Measurements from ENCODE around the gene TSC22D4. TPM values are rescaled to one million over a fixed set of nuclear protein-coding genes. Genes with fewer than 3 reads are reported as not detected.

Gene TSC22D4
- polyA plus RNA-seq, 3 donors = 23.8 to 91.5 (median 26.3) TPM

- Mint-ChIP-seq H3K36me3 (peaks cover 0 to 3% of the 10 kb centered on the region in 2 donors), H3K4me1 (peaks cover 9% of the 10 kb centered on the region), H3K27me3 (ENCODE audit: low read depth in 3 of 3) (peaks cover 38 to 59% (median 39%) of the 10 kb centered on the region in 3 donors), H3K4me3 (no peak overlapping the region), H3K27ac (no peak overlapping the region), H3K9me3 (peaks cover 0 to 4% (median 1%) of the 10 kb centered on the region in 7 donors)
- WGBS (ENCODE audit: insufficient coverage) = 97% methylated on average over 4 of the region's 5 CpGs
- Histone ChIP-seq H2AFZ (ENCODE audit: insufficient read depth, low read depth, low read length, poor library complexity, severe bottlenecking) (no peak overlapping the region), H3K4me3 (replicated peaks in 1 of 3; ENCODE audit: low read depth in 2 of 3, low read length in 3 of 3) (no peak overlapping the region), H3K9ac (ENCODE audit: insufficient read depth, low read length, poor library complexity, severe bottlenecking) (no peak overlapping the region), H3K36me3 (replicated peaks in 1 of 2; ENCODE audit: control insufficient read depth in 1 of 2, insufficient read depth in 2 of 2, low read length in 2 of 2) (no peaks in the 10 kb centered on the region), H4K20me1 (ENCODE audit: insufficient read depth, low read length) (no peaks in the 10 kb centered on the region), H3K4me1 (ENCODE audit: control insufficient read depth in 1 of 2, insufficient read depth in 2 of 2, low read length in 2 of 2) (peaks cover 4 to 13% of the 10 kb centered on the region in 2 donors), H3K79me2 (ENCODE audit: insufficient read depth, low read length) (no peaks in the 10 kb centered on the region), H3K27ac (ENCODE audit: low read depth in 1 of 2, low read length in 2 of 2) (no peak overlapping the region), H3K9me3 (replicated peaks in 1 of 2; ENCODE audit: control insufficient read depth in 1 of 2, insufficient read depth in 1 of 2, low read length in 2 of 2) (no peaks in the 10 kb centered on the region), H3K4me2 (replicated peaks; ENCODE audit: extremely low read depth, low read length, poor library complexity, severe bottlenecking) (no peak overlapping the region), H3K27me3 (ENCODE audit: control insufficient read depth in 2 of 2, insufficient read depth in 2 of 2, low read length in 2 of 2) (peaks cover 5 to 30% of the 10 kb centered on the region in 2 donors)
- intact Hi-C loops (cut with micrococcal nuclease) = no loop called here
- DNase-seq = no peak
- TF ChIP-seq CTCF (IDR thresholded peaks at IDR 0.05) = no peak
Measured at GRCh38 chr7:100491192-100491578, 12.2 kb upstream of the TSC22D4 start.

- H3K9ac ChIP-seq (ENCODE audit: insufficient read depth, low read length, poor library complexity, severe bottlenecking) = no peak overlapping the region
- H3K4me2 ChIP-seq (replicated peaks; ENCODE audit: extremely low read depth, low read length, poor library complexity, severe bottlenecking) = no peak overlapping the region
- H3K9me3 ChIP-seq (replicated peaks in 1 of 2; ENCODE audit: control insufficient read depth in 1 of 2, insufficient read depth in 1 of 2, low read length in 2 of 2) = no peaks in the 10 kb centered on the region
- no peak overlapping the region for H3K27ac ChIP-seq (ENCODE audit: low read depth in 1 of 2, low read length in 2 of 2)
- Mint-ChIP-seq H3K9me3 (peaks cover 0 to 4% (median 1%) of the 10 kb centered on the region in 7 donors), H3K36me3 (peaks cover 0 to 3% of the 10 kb centered on the region in 2 donors), H3K4me1 (peaks cover 9% of the 10 kb centered on the region), H3K4me3 (no peak overlapping the region), H3K27me3 (ENCODE audit: low read depth in 3 of 3) (peaks cover 35 to 54% (median 37%) of the 10 kb centered on the region in 3 donors), H3K27ac (no peak overlapping the region)
- intact Hi-C loops (cut with micrococcal nuclease) = no loop called here
- no peak for TF ChIP-seq CTCF (IDR thresholded peaks at IDR 0.05)
- no peaks in the 10 kb centered on the region for H3K79me2 ChIP-seq (ENCODE audit: insufficient read depth, low read length)
- H3K4me3 ChIP-seq (replicated peaks in 1 of 3; ENCODE audit: low read depth in 2 of 3, low read length in 3 of 3) = no peak overlapping the region
- no peak overlapping the region for H2AFZ ChIP-seq (ENCODE audit: insufficient read depth, low read depth, low read length, poor library complexity, severe bottlenecking)
- DNase-seq = no peak
- H3K36me3 ChIP-seq (replicated peaks in 1 of 2; ENCODE audit: control insufficient read depth in 1 of 2, insufficient read depth in 2 of 2, low read length in 2 of 2) = no peaks in the 10 kb centered on the region
- H3K4me1 ChIP-seq (ENCODE audit: control insufficient read depth in 1 of 2, insufficient read depth in 2 of 2, low read length in 2 of 2) = peaks cover 4 to 13% of the 10 kb centered on the region in 2 donors
- peaks cover 5 to 30% of the 10 kb centered on the region in 2 donors for H3K27me3 ChIP-seq (ENCODE audit: control insufficient read depth in 2 of 2, insufficient read depth in 2 of 2, low read length in 2 of 2)
- no peaks in the 10 kb centered on the region for H4K20me1 ChIP-seq (ENCODE audit: insufficient read depth, low read length)
- WGBS (ENCODE audit: insufficient coverage) = 90% methylated on average over 10 of the region's 25 CpGs
Measured at GRCh38 chr7:100490483-100491191, 11.6 kb upstream of the TSC22D4 start.

All from CD14-positive monocyte (primary cell).